Activated T-helper 17 cell treated with anti-CD3 and anti-CD28 coated beads, Interleukin-2, amount 50 U/mL, for 72 hours (primary cell): ENCODE data around the gene GPR146. TPM values are rescaled to one million over a fixed set of nuclear protein-coding genes. Genes with fewer than 3 reads are reported as not detected.

Experiments used
- ATAC-seq: fragments of 150-1000 bp; cut with Tn5 transposase; replicated peaks from 2 replicates; pipeline ENCODE4 v1.10.0; 2021; ENCODE audit warnings: mild to moderate bottlenecking, moderate library complexity
- H3K27ac Mint-ChIP-seq: one replicate; pipeline ENCODE4 v1.8.0; 2022; ENCODE audit warnings: mixed read lengths
- H3K27me3 Mint-ChIP-seq: one replicate; pipeline ENCODE4 v1.8.0; 2022; ENCODE audit warnings: mixed read lengths
- H3K36me3 Mint-ChIP-seq: one replicate; pipeline ENCODE4 v1.8.0; 2022; ENCODE audit warnings: low read depth, mild to moderate bottlenecking, mixed read lengths
- H3K4me1 Mint-ChIP-seq: one replicate; pipeline ENCODE4 v1.8.0; 2022; ENCODE audit warnings: mixed read lengths
- H3K4me3 Mint-ChIP-seq: one replicate; pipeline ENCODE4 v1.8.0; 2022; ENCODE audit warnings: mild to moderate bottlenecking, mixed read lengths
- H3K9me3 Mint-ChIP-seq: one replicate; pipeline ENCODE4 v1.8.0; 2022; ENCODE audit warnings: mixed read lengths
- total RNA-seq, 2 donors: library from RNA; stranded (reverse); gene quantifications; one replicate each; pipeline ENCODE4 v1.2.3, GENCODE V29; 2022

GPR146 gene
- total RNA-seq, 2 donors from 2014 or later = 2.0 to 14.9 TPM

GRCh38 chr7:1087952-1088920 lies 43.9 kb downstream of the GPR146 start, which contains the start of gene GPER1:
GPER1 (plus strand) TSS chr7:1088113; CDS start chr7:1091729, 3,616 bp downstream.
- ATAC-seq = no peak
- H3K27ac Mint-ChIP-seq = no peak within 1 kb of the TSS
- peaks cover 5% of the 10 kb centered on the region for H3K4me1 Mint-ChIP-seq
- H3K27me3 Mint-ChIP-seq = no peaks in the 10 kb centered on the region
- H3K4me3 Mint-ChIP-seq = peak within 1 kb of the TSS; percentile 66
- H3K9me3 Mint-ChIP-seq = no peaks in the 10 kb centered on the region
- H3K36me3 Mint-ChIP-seq = no peaks in the 10 kb centered on the region

GRCh38 chr7:1090236-1090635 lies 45.9 kb downstream of the GPR146 start:
- no peaks in the 10 kb centered on the region for H3K9me3 Mint-ChIP-seq
- peaks cover 5% of the 10 kb centered on the region for H3K4me1 Mint-ChIP-seq
- no peaks in the 10 kb centered on the region for H3K36me3 Mint-ChIP-seq
- H3K4me3 Mint-ChIP-seq = no peak overlapping the region
- H3K27me3 Mint-ChIP-seq = no peaks in the 10 kb centered on the region
- no peak overlapping the region for H3K27ac Mint-ChIP-seq
- no peak for ATAC-seq

GRCh38 chr7:1090686-1091643 lies 46.6 kb downstream of the GPR146 start:
- no peak overlapping the region for H3K4me3 Mint-ChIP-seq
- ATAC-seq = no peak
- no peaks in the 10 kb centered on the region for H3K27me3 Mint-ChIP-seq
- no peaks in the 10 kb centered on the region for H3K36me3 Mint-ChIP-seq
- H3K27ac Mint-ChIP-seq = no peak overlapping the region
- peaks cover 5% of the 10 kb centered on the region for H3K4me1 Mint-ChIP-seq
- H3K9me3 Mint-ChIP-seq = no peaks in the 10 kb centered on the region

DNA sequence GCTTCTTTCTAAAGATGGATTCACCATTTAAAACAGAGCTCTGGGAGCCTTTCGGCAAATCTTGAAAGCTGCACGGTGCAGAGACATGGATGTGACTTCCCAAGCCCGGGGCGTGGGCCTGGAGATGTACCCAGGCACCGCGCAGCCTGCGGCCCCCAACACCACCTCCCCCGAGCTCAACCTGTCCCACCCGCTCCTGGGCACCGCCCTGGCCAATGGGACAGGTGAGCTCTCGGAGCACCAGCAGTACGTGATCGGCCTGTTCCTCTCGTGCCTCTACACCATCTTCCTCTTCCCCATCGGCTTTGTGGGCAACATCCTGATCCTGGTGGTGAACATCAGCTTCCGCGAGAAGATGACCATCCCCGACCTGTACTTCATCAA lies 47.3 kb downstream of the GPR146 start:
- ATAC-seq = no peak
- H3K36me3 Mint-ChIP-seq = no peaks in the 10 kb centered on the region
- no peaks in the 10 kb centered on the region for H3K27me3 Mint-ChIP-seq
- H3K4me1 Mint-ChIP-seq = peaks cover 5% of the 10 kb centered on the region
- no peaks in the 10 kb centered on the region for H3K9me3 Mint-ChIP-seq
- no peak overlapping the region for H3K4me3 Mint-ChIP-seq
- no peak overlapping the region for H3K27ac Mint-ChIP-seq

GRCh38 chr7:1092161-1092632 lies 47.9 kb downstream of the GPR146 start:
- H3K9me3 Mint-ChIP-seq = no peaks in the 10 kb centered on the region
- no peak for ATAC-seq
- no peaks in the 10 kb centered on the region for H3K27me3 Mint-ChIP-seq
- H3K27ac Mint-ChIP-seq = no peak overlapping the region
- no peak overlapping the region for H3K4me3 Mint-ChIP-seq
- H3K36me3 Mint-ChIP-seq = no peaks in the 10 kb centered on the region
- H3K4me1 Mint-ChIP-seq = peaks cover 5% of the 10 kb centered on the region

DNA sequence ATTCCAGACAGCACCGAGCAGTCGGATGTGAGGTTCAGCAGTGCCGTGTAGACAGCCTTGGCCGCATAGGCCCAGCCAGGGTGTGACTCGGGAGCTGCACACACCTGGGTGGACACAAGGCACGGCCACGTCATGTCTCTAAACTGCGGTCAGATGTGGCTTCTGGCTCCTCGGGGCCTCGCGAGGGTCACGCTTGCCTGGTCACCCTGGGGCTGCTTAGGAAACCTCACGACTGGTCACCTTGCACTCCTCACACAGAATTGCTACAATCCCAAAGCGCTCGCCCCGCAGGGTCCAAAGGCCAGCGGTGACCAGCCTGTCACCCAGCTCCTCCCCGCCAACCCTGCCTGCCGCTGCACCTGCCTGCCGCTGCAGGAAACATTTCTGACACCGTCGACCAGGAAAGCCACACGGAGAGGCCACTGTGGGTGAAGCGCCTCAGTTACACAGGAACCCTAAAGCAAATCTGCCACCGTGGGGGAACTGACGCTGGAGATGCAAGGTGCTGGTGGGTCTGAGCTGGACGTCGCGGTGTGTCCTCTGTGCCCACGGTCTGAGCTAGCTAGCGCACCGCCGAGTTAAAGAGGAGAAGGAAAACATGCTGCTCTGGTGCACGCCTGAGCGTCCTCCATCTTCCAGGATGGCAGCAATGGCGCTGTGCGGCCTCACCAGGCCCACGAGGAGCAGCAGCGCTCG lies 48.6 kb downstream of the GPR146 start:
- H3K4me1 Mint-ChIP-seq = peaks cover 5% of the 10 kb centered on the region
- no peak overlapping the region for H3K4me3 Mint-ChIP-seq
- H3K36me3 Mint-ChIP-seq = peaks cover 1% of the 10 kb centered on the region
- H3K27ac Mint-ChIP-seq = no peak overlapping the region
- H3K27me3 Mint-ChIP-seq = no peaks in the 10 kb centered on the region
- ATAC-seq = no peak
- no peaks in the 10 kb centered on the region for H3K9me3 Mint-ChIP-seq

DNA sequence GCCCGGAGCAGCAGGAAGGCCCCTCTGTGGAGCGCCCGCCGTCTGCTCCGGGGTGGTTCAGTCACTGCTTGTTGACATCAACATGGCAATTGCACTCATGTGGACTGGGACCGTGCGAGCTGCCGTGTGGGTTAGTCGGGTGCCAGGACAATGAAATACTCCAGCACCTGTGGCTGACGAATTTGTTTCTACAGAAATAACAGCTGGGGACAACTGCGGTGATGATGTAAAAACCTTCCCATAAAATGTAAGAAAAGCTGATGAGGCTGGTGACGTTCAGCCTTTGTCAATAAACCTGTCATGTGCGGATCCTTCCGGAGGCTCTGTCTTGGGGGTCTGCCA lies 49.1 kb downstream of the GPR146 start:
- ATAC-seq = no peak
- Mint-ChIP-seq H3K4me1 (peaks cover 5% of the 10 kb centered on the region), H3K27me3 (no peaks in the 10 kb centered on the region)

GRCh38 chr7:1093916-1094508 lies 49.7 kb downstream of the GPR146 start:
- Mint-ChIP-seq H3K9me3 (no peaks in the 10 kb centered on the region), H3K4me3 (no peak overlapping the region), H3K27ac (no peak overlapping the region), H3K4me1 (peaks cover 5% of the 10 kb centered on the region), H3K36me3 (peaks cover 6% of the 10 kb centered on the region), H3K27me3 (no peaks in the 10 kb centered on the region)
- ATAC-seq = no peak

More for the DNA sequence above, 49.1 kb downstream of the GPR146 start:
- H3K27ac Mint-ChIP-seq = no peak overlapping the region
- H3K36me3 Mint-ChIP-seq = peaks cover 6% of the 10 kb centered on the region
- H3K4me3 Mint-ChIP-seq = no peak overlapping the region
- no peaks in the 10 kb centered on the region for H3K9me3 Mint-ChIP-seq

DNA sequence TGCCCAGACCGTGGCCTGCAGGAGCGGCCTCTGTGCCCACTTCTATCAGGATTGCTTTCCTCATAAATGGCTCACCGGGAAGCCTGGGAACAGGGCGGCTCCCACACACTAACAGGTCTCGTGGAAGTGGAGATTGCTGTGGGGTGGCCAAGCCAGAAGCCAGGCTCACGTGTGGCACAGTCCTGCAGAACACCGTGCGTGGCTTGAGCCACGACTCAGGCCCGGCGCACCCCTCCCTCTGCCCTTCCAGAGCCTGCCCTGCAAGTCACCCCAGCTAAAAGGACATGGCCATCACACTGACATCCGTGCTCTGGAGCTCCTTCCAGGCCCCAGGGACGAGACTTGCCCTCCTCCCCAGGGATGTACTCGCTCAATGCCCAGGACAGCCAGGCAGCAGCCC lies 50.5 kb downstream of the GPR146 start:
- H3K36me3 Mint-ChIP-seq = peaks cover 6% of the 10 kb centered on the region
- ATAC-seq = no peak
- peaks cover 5% of the 10 kb centered on the region for H3K4me1 Mint-ChIP-seq
- no peaks in the 10 kb centered on the region for H3K27me3 Mint-ChIP-seq
- no peak overlapping the region for H3K27ac Mint-ChIP-seq
- no peak overlapping the region for H3K4me3 Mint-ChIP-seq
- no peaks in the 10 kb centered on the region for H3K9me3 Mint-ChIP-seq

GRCh38 chr7:1095621-1096155 lies 51.3 kb downstream of the GPR146 start:
- Mint-ChIP-seq H3K4me1 (peaks cover 5% of the 10 kb centered on the region), H3K27me3 (no peaks in the 10 kb centered on the region), H3K27ac (no peak overlapping the region), H3K4me3 (no peak overlapping the region), H3K9me3 (no peaks in the 10 kb centered on the region), H3K36me3 (peaks cover 6% of the 10 kb centered on the region)
- no peak for ATAC-seq

DNA sequence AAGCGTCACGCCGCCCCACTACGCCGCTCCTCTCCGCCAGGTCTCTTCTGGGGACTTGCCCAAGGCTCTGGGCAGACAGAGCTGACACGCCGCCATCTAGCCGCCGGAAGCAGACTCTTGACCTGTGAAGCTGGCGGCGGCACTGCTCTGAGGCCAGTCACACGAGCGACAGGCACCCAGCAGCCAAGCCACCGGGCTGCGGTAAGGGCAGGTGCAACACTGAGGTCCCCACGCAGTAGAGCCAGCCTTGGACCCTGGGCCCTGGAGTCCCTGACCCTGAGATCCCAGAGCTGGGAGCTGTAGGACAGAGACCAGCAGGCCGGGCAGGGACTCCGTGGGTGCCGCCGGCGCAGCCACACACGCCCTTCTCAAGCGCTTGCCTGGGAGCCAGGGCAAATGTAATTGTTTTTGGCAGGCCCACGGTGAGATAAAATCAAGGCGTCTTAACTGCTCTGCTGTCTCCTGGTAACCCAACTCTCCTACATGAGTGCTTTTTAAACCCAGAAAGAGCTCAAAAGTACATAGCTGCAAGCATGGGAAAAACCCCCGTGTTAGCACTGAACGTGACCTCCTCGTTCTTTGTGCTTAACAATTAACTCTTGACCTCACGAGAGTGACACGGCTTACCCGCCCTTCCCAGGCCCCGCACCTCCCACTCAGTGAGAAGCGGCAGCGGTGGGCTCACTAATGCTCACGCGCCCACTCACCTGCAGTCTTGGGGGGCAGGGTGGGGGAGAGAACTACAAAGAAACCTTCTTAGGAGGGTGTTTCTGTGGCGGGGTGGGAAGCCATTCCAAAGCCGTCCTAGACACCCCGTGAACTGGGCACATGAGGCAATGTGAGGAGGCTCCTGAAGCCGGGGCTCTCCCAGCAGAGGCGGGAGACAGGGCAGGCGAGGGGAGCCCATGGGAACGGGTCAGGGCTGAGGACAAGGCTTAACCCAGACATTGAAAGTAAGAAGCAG lies 52.1 kb downstream of the GPR146 start:
- Mint-ChIP-seq H3K4me3 (no peak overlapping the region), H3K27me3 (no peaks in the 10 kb centered on the region), H3K36me3 (peaks cover 6% of the 10 kb centered on the region), H3K4me1 (peaks cover 5% of the 10 kb centered on the region), H3K9me3 (no peaks in the 10 kb centered on the region), H3K27ac (no peak overlapping the region)
- no peak for ATAC-seq

DNA sequence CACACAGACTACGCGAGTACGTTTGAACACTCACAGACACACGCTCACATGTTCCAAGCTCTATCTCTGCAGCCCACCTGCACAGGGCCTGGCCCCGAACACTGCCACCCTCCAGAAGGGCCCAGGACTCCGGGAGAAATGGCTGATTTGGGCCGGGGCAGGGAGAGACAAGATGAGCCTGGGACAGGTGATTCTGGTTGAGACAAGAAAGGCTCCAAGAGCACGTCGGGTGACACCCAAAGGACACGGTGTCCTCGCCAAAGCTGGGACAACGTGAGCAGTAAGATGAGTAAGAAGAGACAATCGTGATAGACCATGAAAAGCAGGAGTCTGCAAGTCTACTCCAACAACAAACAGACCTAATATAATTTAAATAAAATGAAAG lies 52.8 kb downstream of the GPR146 start:
- H3K27me3 Mint-ChIP-seq = no peaks in the 10 kb centered on the region
- no peak for ATAC-seq
- H3K4me3 Mint-ChIP-seq = no peak overlapping the region
- no peaks in the 10 kb centered on the region for H3K4me1 Mint-ChIP-seq
- no peaks in the 10 kb centered on the region for H3K9me3 Mint-ChIP-seq
- peaks cover 6% of the 10 kb centered on the region for H3K36me3 Mint-ChIP-seq
- H3K27ac Mint-ChIP-seq = no peak overlapping the region
